ENCODE data around the gene PRPF40A.
A peak's percentile ranks its signal among the peaks of the same experiment; 100 is the strongest.

PRPF40A gene

DNA sequence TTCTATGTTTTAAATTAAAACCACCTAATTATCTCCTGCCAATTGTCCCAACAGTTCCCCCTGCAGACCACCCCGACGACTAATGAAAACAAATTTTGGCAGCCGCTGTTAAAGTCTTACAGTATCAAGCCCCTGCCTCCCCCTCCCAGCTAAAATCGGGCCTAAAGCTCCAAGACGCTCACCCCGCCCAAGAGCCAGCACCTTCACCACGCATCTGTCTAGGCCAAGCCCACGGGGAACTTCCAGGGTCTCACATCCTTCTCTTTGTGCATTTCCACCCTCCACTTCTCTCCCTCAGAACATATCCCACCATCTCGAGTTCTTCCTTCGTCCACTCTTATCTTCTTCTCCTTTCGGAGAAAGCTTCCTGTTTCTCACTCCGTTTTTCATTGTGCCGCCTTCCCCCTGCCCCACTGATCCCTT lies 445 bp downstream of the PRPF40A start:
- DNase-seq = peak; percentile 66

DNA sequence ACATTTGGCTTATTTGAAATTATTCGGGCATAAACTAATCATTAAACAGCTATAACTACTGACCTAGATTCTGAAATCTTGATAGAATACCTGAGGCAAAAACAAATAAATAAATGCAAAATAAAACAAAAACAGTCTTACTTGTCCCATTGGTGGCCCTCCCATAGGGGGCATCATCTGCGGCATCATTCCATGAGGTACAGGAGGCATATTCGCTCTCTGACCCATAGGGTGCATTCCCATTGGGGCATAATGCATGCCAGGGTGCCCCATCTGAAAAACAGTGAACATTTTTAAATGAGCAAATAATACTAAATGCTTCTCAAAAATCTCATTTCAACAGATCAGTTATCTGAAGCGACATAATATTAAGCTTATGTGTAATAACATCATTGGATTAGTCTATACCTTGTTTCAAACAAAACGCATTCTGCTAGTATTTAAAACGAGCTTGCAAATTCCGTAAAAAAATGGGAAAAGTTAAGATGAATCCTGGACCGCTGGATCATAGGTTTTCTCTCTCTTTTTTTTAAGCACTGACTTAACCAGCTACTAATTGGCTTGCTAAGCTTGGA lies 1.3 kb downstream of the PRPF40A start:
- peak; percentile 37 for DNase-seq

DNA sequence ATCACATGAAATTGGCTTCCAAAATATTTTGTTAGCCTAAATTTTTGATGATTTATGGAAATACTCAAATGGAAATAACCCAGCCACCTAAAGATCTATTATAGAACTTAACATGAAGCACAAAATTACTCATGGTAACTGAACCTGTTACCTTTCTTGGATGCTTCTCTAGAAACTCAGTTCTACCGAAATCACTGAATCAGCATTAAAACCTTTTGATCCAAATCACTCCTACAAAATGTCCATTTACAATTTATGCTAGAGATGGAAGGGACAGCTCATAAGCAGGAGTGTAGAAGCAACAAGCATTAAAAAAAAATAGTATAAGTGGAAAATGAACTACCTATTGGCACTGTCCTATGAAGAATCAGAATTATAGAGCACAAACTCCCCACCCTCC lies 2.1 kb downstream of the PRPF40A start:
- DNase-seq = no peak

DNA sequence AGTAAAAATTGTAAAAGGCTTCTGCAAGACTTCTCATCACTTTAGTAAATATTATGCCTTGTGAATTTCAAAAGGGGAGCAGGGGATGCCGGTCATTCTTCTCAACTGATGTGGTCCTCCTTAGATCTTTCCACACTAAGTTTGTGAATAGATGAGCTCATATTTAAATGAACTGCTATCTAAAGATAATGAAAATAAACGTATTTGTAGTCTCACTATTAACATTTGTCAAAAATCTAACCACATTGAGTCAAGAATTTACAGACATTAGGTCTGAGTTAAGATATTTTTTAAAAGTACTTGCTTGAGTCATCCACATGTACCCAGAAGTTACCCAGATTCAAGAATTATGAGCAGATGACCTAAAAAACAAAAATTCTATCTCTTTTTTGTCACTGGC lies 6.5 kb downstream of the PRPF40A start:
- DNase-seq = no peak

DNA sequence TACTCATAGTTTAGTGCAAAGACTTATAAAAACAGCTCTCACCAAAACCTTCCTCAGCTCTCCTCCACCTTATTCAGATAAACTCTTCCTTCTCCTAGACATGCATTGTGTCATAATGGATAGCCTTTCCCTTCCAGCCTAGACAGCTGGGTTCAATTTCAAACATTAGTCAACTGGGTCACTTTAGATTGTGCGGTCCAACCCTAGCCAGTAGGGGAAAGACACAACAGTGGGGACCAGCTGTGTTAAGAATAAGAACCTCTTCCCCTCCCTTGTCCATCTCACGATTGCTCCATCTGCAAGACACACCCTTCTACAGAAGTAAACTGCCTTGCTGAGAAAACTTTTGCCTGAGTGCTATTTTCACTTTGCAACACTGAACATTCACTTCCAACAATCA lies 8.5 kb downstream of the PRPF40A start:
- DNase-seq = no peak

DNA sequence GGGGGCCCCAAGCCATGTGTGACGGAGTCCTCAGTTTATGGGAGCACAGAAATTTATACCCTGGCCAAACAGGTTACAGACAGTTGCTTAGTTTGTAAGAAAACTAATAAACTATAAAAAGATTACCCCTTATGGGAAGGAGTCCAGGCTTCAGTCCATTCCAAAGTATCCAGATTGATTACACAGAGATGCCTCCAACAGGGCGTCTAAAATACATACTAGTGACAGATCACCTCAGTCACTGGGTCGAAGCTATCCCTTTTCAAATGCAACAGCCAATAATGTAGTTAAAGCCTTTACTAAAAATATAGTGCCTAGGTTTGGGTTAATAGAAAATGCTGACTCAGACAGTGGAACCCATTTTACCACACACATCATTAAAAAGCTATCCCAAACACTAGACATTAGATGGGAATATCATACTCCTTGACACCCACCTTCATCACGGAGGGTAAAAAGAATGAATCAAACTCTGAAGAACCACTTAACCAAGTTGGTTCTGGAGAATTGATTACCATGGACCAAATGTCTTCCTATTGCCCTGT lies 10.7 kb downstream of the PRPF40A start:
- no peak for DNase-seq

DNA sequence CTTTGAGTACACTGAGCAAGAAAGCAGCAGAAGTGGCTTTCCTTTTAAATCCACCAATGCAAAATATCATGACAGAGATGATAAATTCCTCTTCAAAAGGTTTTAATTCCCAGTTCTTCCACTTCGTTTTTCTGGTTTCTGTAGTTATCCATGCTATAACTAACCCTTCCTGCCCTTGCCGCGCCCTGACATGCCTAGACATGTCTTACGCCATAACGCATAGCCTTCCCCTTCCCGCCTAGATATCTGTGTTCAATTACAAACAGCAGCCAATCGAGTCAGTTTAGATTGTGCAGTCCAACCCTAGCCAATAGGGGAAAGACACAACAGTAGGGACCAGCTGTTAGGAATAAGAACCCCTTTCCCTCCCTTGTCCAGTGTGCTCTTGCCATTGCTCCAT lies 16.1 kb downstream of the PRPF40A start:
- DNase-seq = no peak

DNA sequence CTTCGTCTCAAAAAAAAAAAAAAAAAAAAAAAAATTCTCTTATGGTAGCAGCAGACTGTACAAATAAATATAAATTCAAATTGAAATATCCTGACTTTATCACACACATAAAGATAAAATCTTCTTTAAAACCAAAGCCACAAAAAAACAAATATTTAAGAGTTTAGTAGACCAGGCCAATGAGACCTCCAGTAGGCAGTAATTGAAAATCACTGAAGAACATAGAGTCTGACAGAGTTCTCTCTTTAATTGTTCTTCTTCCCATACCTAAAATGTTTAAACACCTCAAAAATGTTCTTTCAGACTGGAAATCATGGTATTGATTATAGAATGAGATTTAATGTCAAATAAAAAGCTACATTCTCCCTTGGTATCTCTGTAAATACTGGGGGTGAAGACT lies 20.8 kb downstream of the PRPF40A start:
- DNase-seq = no peak

DNA sequence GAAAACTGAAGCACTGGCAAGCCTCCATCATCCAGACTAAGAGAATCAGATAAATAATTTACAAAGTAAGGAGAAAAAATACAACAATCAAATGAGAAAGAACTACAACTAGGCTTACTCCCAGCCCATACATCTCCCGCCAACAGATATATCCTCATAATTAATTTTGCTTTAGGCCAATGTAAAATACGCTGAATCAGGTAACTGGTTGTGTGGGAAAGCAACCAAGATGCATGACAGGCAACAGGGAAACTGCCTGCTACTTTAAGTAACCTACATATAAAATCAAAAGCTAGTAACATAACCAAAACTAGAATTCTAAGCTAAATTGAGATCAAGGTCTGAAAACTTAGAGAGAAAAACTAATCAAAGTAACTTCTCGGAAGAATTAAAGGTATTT lies 21.5 kb downstream of the PRPF40A start:
- no peak for DNase-seq

DNA sequence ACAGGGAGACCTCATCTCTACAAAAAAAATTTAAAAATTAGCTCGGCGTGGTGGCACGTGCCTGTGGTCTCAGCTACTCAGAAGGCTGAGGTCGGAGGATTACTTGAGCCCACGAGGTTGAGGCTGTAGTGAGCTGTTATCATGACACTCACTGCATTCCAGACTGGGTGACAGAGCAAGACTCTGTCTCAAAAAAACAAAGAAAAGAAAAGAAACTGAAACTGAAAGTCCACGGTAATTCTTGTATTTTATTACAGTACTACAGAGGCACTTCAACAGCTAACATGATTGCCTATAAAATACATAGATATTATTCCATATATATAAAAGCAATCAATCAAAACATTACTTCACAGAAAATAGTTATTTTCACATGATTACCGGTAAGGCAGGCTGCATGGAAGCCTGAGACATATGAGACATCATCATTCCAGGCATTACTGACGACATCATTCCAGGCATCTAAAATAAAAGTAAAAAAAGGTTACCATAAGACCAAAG lies 23.1 kb downstream of the PRPF40A start:
- no peak for DNase-seq

DNA sequence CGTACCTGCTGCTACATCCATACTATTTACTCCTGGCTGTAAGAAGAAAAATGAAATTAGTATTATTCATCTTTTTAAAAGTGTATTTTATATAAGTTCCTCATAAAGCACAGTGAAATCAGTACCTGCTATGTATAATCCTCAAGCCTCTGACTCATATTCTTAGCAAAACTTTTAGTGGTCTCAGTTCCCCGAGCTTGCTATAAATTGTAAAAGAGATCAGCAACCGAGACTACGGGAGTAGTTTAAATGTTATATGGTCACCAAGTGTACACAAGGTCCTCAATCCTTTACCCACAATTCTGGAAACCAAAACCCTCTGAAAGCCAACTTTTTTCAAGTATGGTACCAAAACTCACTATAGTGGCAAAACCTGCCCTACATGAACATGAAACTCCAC lies 24.2 kb downstream of the PRPF40A start:
- no peak for DNase-seq

DNA sequence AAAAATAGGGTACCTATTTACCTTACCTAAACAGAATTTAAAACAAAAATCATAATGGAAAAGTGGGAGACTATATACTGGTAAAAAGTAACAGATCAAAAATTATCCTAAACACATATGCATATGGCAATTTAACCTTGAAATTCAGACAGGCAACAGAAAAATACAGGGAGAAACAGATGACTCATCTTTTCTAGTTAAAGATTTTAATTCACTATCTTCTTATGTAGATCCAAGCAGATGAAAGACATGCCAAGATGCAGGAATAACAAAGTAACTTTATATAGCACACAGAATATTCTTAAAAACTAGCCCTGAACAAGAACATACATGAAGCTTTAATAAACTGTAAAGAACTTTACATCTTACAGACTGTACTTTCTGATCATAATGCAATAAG lies 30.9 kb downstream of the PRPF40A start:
- no peak for DNase-seq

DNA sequence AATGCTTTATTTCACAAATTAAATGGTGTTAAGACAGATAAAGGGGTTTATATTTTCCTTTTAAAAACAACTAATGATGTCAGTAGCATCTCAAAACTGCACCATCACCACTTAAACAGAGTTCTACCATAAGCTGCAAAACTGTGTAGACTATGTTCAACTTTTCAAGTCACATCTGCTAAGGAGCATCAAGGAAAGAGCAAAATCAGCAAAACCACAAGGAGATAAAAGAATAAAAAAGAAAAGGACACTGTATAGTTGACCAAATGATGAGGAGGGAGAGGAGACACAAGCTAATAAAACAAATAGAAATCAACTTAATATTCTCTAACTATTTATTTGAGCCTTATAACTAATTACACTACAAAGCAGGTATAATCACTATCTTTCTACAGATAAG lies 33.9 kb downstream of the PRPF40A start:
- no peak for DNase-seq

DNA sequence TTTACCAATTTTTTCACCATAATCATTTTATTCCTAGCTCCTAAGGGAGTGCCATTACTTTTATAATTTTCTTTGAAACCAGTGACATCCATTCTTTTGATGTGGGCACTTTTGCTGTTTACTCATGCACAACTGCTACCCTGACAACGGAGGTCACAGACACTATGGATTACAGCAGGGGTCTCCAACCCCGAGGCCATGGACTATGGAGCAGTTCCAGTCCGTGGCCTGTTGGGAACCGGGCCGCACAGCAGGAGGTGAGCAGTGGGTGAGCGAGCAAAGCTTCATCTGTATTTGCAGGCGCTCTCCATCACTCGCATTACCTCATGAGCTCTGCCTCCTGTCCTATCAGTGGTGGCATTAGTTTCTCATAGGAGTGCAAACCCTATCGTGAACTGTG lies 34.6 kb downstream of the PRPF40A start:
- no peak for DNase-seq

DNA sequence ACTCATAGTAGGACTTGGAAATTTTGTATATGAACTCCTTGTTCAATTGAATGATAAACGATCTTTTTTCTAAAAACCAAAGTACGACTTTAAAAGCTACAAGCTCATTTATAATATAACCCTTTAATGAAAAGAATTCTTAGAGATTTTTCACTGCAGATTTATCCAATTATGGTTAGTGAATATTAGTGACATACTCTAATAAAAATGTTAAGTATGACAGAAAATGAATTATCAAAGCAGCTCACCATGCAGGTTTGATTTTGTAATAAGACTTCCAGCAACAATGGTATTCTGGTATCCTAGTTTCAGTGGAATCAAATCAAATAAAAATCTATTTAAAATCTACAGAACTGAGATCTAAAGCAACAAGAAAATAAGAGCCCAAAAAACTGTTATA lies 38.5 kb downstream of the PRPF40A start:
- DNase-seq = no peak

DNA sequence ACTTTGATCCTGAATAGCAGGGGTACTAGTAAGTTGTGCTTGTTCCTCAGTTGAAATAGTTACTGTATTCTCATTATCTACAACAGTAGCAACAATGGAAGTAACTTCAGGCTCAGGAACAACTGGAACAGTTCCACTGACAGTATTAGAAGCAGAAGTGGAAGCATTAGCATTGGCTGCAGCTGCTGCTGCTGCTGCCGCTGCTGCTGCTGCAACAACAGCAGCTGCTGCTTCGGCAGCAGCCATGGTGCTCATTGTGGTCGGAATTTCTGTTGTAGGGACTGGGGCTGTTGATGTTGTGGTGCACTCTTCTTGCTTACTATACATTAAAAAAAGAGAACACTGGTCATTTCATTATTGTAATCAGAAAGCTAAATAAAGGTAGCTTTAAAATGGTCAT lies 40.8 kb downstream of the PRPF40A start:
- no peak for DNase-seq

DNA sequence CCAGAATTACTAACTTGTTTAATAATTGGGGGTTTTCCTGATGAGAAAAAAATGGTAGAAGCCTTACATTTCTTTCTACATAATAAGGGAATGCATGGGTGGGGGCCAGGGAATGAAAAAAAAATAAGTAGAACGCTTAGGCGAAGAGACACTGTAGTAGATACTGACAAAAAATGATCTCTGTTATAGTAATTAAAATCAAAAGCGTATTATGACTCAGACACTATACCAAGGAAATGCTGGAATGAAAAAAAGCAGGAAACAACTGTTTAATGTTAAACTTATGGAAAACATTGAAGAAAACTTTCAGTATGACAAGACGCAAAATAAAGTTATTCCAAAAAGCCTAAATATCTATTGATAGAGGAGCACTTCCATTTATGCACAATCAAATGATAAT lies 42.9 kb downstream of the PRPF40A start:
- DNase-seq = no peak

DNA sequence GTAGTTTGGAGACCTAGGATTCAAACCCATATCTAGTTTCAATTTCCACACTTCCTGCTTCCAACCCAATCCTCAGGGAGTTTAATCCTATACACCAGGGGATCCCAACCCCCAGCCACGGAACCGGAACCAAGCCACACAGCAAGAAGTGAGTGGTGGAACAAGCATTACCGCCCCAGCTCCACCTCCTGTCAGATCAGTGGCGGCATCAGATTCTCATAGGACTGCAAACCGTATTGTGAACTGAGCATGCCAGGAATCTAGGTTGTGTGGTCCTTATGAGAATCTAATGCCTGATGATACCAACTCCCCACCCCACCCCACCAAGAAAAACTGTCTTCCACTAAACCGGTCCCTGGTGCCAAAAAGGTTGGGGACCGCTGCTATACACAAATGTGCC lies 52.5 kb downstream of the PRPF40A start:
- no peak for DNase-seq

DNA sequence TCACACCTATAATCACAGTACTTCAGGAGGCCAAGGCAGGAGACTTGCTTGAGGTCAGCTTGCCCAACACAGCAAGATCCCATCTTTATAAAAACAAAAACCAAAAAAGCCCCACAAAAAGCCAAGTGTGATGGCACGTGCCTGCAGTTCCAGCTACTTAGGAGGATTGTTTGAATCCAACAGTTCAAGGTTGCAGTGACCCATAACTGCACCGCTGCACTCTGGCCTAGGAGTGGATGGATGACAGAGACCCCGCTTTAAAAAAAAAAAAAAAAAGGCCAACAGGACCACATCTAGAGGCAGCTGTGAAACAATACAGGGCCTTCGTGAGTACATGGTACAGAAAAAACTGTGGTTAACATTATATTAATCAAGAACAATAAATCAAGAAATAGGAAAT lies 56.2 kb downstream of the PRPF40A start:
- no peak for DNase-seq

DNA sequence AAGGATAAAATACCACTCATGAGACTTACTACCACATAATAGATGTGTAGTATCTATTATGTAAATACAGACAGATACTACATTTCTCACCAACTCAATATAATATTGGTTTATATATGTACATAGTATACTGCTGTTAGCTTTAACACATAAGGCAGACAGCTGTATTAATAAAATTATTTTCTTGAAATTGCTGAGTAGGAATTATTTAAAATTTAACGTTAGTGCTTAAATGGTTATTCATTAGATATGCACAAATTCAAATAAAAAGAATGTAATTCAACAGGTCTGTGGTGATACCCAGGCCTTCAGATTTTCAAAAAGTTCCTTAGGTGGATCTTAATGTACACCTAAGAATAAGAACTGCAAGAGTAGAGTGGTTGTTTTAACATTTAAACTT lies 59.0 kb downstream of the PRPF40A start:
- no peak for DNase-seq

DNA sequence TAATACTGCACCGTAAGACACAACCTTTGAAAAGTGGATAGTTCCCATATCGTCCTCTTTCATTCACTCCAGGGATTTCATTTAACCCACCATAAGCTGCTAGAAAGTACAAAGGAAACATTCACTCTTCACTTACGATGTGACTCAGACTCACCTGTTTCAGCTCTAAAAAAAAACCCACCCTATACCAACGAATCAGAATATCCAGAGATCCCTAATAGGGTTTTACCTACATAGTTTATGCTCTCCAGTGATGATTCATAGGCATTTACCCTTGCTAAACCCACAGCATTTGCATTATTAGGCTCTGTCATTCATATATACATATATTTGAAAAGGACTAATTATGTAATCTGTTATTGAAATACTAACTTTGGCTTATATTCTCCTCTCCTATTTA lies 60.2 kb downstream of the PRPF40A start:
- no peak for DNase-seq

DNA sequence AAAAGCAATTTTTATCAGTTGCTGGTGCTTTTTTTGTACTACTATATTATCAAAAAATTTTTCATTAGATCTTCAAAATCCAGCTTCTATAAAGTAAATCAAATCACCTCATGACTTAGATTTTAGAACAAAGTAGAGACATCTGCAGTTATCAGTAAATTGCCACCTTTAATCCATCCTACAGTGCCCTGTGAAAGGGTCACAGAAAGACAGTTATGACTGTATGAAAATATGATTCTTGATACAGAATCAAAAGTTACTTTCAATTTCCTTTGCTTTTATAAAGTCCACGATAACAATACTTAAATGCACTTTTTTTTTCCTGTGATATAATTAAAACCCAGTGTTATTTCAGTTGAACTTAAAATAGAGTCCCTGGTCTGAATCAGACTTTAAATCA lies 61.4 kb downstream of the PRPF40A start:
- no peak for DNase-seq

DNA sequence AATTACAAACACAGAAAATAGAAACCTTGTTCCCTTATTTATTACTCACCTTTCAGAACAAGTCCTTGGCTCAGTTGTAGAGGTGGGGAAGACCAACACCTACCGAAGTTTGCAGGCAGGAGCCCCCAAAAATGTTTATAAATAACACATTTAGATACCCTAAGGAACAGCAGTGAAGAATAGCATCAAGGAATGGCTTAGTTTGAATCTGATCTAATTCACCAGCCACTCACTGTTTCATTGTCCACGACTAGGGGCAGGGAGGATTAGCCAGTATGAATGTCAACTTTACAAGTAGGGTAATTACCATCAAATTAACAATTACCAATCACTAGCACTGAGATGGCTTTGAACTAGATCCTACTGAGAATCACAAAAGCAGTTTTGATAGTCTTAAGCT lies 65.4 kb downstream of the PRPF40A start:
- no peak for DNase-seq

DNA sequence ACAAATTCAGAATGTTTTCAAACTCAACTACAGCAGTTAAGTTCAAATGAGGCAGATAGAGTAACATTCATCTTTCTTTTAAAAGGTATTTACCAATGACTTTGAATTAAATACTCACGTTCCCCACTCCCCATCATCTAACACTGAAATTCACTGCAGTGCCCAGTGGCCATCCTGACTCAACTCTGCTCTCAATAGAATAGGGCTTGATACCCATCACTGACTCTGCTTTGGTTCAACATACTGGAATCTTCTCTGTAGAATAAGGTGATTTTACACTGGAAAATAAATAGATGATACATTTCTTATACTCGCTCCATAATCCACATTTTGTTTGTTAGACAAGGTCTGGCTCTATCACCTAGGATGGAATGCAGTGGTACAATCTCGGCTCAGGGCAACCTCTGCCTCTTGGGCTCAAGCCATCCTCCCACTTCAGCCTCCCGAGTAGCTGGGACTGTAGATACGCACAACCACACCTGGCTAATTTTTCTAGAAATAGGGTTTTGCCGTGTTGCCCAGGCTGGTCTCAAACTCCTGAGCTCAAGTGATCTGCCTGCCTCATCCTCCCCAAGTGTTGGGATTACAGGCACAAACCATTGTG lies 66.4 kb downstream of the PRPF40A start:
- no peak for DNase-seq

DNA sequence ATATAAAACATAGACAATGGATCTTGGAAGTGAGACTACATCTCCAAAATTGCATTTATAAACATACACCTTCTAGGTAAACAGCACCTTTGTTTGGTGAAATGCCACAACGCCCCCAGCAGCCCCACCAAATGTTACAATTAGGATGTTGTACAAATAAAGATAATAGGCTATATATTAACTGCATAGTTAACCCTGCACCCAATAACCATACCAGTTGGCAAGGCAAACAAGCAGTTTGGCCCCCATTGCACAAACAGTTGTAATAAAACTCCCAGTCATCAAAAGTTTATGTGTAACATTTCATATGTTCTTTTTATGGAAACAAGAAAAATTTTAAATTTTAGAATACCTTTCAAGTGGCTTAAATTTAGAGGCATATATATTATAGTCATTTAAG lies 67.3 kb downstream of the PRPF40A start:
- no peak for DNase-seq
